Measurements from ENCODE around the gene PARD3B.

PARD3B gene

GRCh38 chr2:204663816-204664425, 118.6 kb downstream of the PARD3B start:
- ChIA-PET CTCF (interaction anchor here (0.9 kb wide), 1 partner anchor 28 kb away, joined by 3 read pairs; no protein-coding TSS in a partner anchor), POLR2A (ENCODE audit: low non-redundant PET) (no interaction called here)
- no peak for DNase-seq (ENCODE audit: low spot score)
- no peak overlapping the region for H3K27ac ChIP-seq
- TF ChIP-seq CTCF (conservative IDR thresholded peaks at IDR 0.05; ENCODE audit: low read depth) = no peak

- H3K27ac ChIP-seq = peak overlapping the region; percentile 76; the same call in 1 of the 2 replicates
These were observed 119.4 kb downstream of the PARD3B start for GRCh38 chr2:204664708-204665121.

GRCh38 chr2:204665207-204665606, 119.9 kb downstream of the PARD3B start:
- peak; percentile 33 for DNase-seq (ENCODE audit: low spot score)
- TF ChIP-seq CTCF (conservative IDR thresholded peaks at IDR 0.05; ENCODE audit: low read depth) = no peak
- peak overlapping the region; percentile 76; the same call in 1 of the 2 replicates for H3K27ac ChIP-seq
- ChIA-PET POLR2A (ENCODE audit: low non-redundant PET) (no interaction called here), CTCF (interaction anchor here (0.6 kb wide), 1 partner anchor 532 kb away, joined by 3 read pairs; no protein-coding TSS in a partner anchor)

More at GRCh38 chr2:204664708-204665121, 119.4 kb downstream of the PARD3B start:
- TF ChIP-seq CTCF (conservative IDR thresholded peaks at IDR 0.05; ENCODE audit: low read depth) = no peak
- peak; percentile 51 for DNase-seq (ENCODE audit: low spot score)
- ChIA-PET CTCF (interaction anchor here (0.6 kb wide), 2 partner anchors 281 to 532 kb away, joined by 3 read pairs; no protein-coding TSS in a partner anchor), POLR2A (ENCODE audit: low non-redundant PET) (no interaction called here)

- DNase-seq (ENCODE audit: low spot score) = no peak
- CTCF ChIA-PET = no interaction called here
- POLR2A ChIA-PET (ENCODE audit: low non-redundant PET) = no interaction called here
- H3K27ac ChIP-seq = no peak overlapping the region
- no peak for TF ChIP-seq CTCF (conservative IDR thresholded peaks at IDR 0.05; ENCODE audit: low read depth)
These were observed 120.5 kb downstream of the PARD3B start for GRCh38 chr2:204665771-204666170.

GRCh38 chr2:204667990-204668389, 122.7 kb downstream of the PARD3B start:
- no peak for DNase-seq (ENCODE audit: low spot score)
- POLR2A ChIA-PET (ENCODE audit: low non-redundant PET) = no interaction called here
- no peak for TF ChIP-seq CTCF (conservative IDR thresholded peaks at IDR 0.05; ENCODE audit: low read depth)
- H3K27ac ChIP-seq = no peak overlapping the region
- CTCF ChIA-PET = no interaction called here

GRCh38 chr2:204669382-204669781, 124.1 kb downstream of the PARD3B start:
- ChIA-PET POLR2A (ENCODE audit: low non-redundant PET) (no interaction called here), CTCF (no interaction called here)
- DNase-seq (ENCODE audit: low spot score) = no peak
- no peak for TF ChIP-seq CTCF (conservative IDR thresholded peaks at IDR 0.05; ENCODE audit: low read depth)
- H3K27ac ChIP-seq = no peak overlapping the region

All from RWPE1 (cell line).